ENCODE results near the gene CCL22. TPM values are rescaled to one million over a fixed set of nuclear protein-coding genes. Genes with fewer than 3 reads are reported as not detected.
A peak's percentile ranks its signal among the peaks of the same experiment; 100 is the strongest.

CCL22 gene
- total and polyA plus RNA-seq, 12 donors: 0.07 to 0.60 TPM; not detected in 10

- WGBS, 2 donors: 64 to 68% methylated on average over 14 of the region's 14 CpGs
- no peak overlapping the region for H3K4me3 ChIP-seq
- H3K27me3 ChIP-seq: no peaks in the 10 kb centered on the region
- TF ChIP-seq, protein P1, sequence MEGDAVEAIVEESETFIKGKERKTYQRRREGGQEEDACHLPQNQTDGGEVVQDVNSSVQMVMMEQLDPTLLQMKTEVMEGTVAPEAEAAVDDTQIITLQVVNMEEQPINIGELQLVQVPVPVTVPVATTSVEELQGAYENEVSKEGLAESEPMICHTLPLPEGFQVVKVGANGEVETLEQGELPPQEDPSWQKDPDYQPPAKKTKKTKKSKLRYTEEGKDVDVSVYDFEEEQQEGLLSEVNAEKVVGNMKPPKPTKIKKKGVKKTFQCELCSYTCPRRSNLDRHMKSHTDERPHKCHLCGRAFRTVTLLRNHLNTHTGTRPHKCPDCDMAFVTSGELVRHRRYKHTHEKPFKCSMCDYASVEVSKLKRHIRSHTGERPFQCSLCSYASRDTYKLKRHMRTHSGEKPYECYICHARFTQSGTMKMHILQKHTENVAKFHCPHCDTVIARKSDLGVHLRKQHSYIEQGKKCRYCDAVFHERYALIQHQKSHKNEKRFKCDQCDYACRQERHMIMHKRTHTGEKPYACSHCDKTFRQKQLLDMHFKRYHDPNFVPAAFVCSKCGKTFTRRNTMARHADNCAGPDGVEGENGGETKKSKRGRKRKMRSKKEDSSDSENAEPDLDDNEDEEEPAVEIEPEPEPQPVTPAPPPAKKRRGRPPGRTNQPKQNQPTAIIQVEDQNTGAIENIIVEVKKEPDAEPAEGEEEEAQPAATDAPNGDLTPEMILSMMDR (IDR thresholded peaks at IDR 0.05): no peak
- no peaks in the 10 kb centered on the region for H3K36me3 ChIP-seq
- intact Hi-C loops (cut with DNase I): loop anchor here in 4 of 10 donors (5.0 to 10.0 kb wide), 3 partner anchors 93 to 325 kb away; partner anchors contain the start of gene ARL2BP (in 1 of the 4)
- peak overlapping the region in 9 of 10 donors; percentile 8 to 75 (median 63) for H3K27ac ChIP-seq
- H3K9me3 ChIP-seq: no peaks in the 10 kb centered on the region
- peak in 3 of 8 donors; percentile 20 to 62 (median 33) for ATAC-seq
- DNase-seq: no peak
- H3K4me1 ChIP-seq: peaks cover 6 to 28% (median 22%) of the 10 kb centered on the region in 9 donors
Observed at GRCh38 chr16:57409870-57410587, 51.4 kb downstream of the CCL22 start.

DNA sequence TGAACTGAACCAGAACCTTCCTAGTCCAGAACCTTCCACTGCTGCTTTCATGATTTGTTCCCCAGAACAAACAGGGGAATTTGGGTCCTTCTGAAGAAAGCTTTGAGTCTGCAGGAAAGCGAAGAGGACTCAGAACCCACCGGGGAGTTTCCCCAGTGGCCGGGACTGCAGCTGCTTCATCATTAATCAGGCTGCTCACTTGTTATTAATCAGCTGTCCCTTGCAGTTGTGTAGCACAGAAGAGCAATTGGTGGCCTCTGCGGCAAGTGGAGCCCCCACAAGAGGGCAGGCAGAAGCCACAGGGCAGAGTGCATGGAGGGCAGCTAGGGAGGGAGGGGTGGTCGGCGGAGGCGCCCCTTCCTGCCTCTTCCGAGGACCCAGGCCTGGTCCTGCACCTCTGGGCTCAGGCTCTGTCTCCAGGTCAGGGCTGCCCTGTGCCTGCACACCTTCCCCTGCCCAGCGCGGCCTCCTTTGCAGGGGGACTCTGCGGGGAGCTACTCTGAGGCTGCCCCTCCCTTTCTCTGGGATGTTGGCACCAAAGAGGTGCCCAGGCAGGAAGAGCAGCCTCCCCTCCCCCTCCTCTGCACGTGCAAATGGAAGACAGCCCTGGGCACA is 52.9 kb downstream of the CCL22 start:
- Histone ChIP-seq H3K27me3 (no peaks in the 10 kb centered on the region), H3K4me1 (peaks cover 6 to 33% (median 26%) of the 10 kb centered on the region in 9 donors), H3K27ac (no peak overlapping the region), H3K4me3 (no peak overlapping the region), H3K36me3 (no peaks in the 10 kb centered on the region), H3K9me3 (no peaks in the 10 kb centered on the region)
- TF ChIP-seq, protein P1 (IDR thresholded peaks at IDR 0.05): no peak
- ATAC-seq (no peak), DNase-seq (no peak)
- 68 to 73% methylated on average over 12 of the region's 12 CpGs for WGBS, 2 donors
- intact Hi-C loops (cut with DNase I): loop anchor here in 3 of 10 donors (10.0 kb wide), 2 partner anchors 167 to 327 kb away; partner anchors contain the start of gene ARL2BP (in 1 of the 3)

- peaks cover 11 to 45% (median 36%) of the 10 kb centered on the region in 9 donors for H3K4me1 ChIP-seq
- H3K27me3 ChIP-seq: no peaks in the 10 kb centered on the region
- 94 to 95% methylated on average over 9 of the region's 9 CpGs for WGBS, 2 donors
- no peak for ATAC-seq
- TF ChIP-seq, protein P1 (IDR thresholded peaks at IDR 0.05): no peak
- no peaks in the 10 kb centered on the region for H3K36me3 ChIP-seq
- H3K27ac ChIP-seq: no peak overlapping the region
- intact Hi-C loops (cut with DNase I): loop anchor here in 3 of 10 donors (10.0 kb wide), 2 partner anchors 168 to 328 kb away; partner anchors contain the start of gene ARL2BP (in 1 of the 3)
- H3K9me3 ChIP-seq: no peaks in the 10 kb centered on the region
- DNase-seq: no peak
- no peak overlapping the region for H3K4me3 ChIP-seq
Observed at GRCh38 chr16:57412584-57412983, 54.0 kb downstream of the CCL22 start.

DNA sequence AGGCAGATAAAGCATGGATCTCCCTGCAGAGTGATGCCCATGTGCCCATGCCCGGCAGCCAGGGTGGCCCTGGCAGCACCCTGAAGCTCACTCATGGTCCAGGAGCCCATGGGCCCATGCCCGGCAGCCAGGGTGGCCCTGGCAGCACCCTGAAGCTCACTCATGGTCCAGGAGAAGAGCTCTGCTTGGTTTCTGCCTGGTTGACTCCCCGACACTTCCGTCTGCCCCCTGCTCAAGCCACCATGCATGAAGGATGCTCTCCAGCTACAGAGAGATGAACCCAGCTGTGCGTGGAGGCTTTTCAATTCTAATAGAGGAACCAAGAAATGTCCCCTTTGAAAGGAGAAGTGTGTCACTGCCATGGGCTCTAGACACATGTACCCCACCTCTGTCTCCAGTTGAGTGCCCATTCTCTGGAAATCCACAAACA is 54.7 kb downstream of the CCL22 start:
- TF ChIP-seq, protein P1 (IDR thresholded peaks at IDR 0.05): no peak
- no peaks in the 10 kb centered on the region for H3K27me3 ChIP-seq
- no peak overlapping the region for H3K4me3 ChIP-seq
- no peak for ATAC-seq
- DNase-seq: no peak
- intact Hi-C loops (cut with DNase I): loop anchor here in 3 of 10 donors (10.0 kb wide), 2 partner anchors 169 to 329 kb away; partner anchors contain the start of gene ARL2BP (in 1 of the 3)
- H3K36me3 ChIP-seq: no peaks in the 10 kb centered on the region
- no peaks in the 10 kb centered on the region for H3K9me3 ChIP-seq
- 91% methylated on average over 5 of the region's 5 CpGs for WGBS, 2 donors
- no peak overlapping the region for H3K27ac ChIP-seq
- peaks cover 11 to 51% (median 41%) of the 10 kb centered on the region in 9 donors for H3K4me1 ChIP-seq
